HEK293 (cell line): ENCODE results near the gene TRIM50.

Experiments
- CTCF ChIA-PET: fragments of 350-600 bp; formaldehyde crosslinking; extraction: SDS; loops from one replicate; lab custom pipeline; 2021; ENCODE audit warnings: antibody characterized with exemption; lab: Yijun Ruan, JAX
- POLR2A ChIA-PET: fragments of 300-600 bp; formaldehyde crosslinking; extraction: SDS; loops from one replicate; lab custom pipeline; 2020; ENCODE audit warnings: antibody characterized with exemption, inconsistent platforms; lab: Yijun Ruan, JAX
- H3K27ac ChIP-seq: fragments of 200-500 bp; sonication (Bioruptor generic); 2 replicates; pipeline ENCODE4 v1.5.1; 2014; ENCODE audit warnings: low read depth, low read length, control low read depth, inconsistent platforms; ENCODE audit errors: extremely low read depth
- H3K36me3 ChIP-seq, 2 experiments: fragments of 200-500 bp in 1 of 2; sonication (Bioruptor generic) in 1 of 2; 1 replicate in 1 of 2; 2 replicates in 1 of 2; pipeline ENCODE4 v1.5.1; 2014 to 2017; ENCODE audit warnings: inconsistent platforms in 2 of 2, low read length in 2 of 2; ENCODE audit not compliant: control insufficient read depth in 2 of 2, insufficient read depth in 1 of 2
- H3K4me1 ChIP-seq: fragments of 200-500 bp; sonication (Bioruptor generic); 2 replicates; pipeline ENCODE4 v1.5.1; 2014; ENCODE audit warnings: mild to moderate bottlenecking, low read length, inconsistent platforms; ENCODE audit not compliant: control insufficient read depth, insufficient read depth
- H3K4me3 ChIP-seq: 2 replicates; pipeline ENCODE4 v1.5.1; 2011; ENCODE audit warnings: low read depth, mild to moderate bottlenecking, control low read depth, low read length, moderate library complexity
- H3K9me3 ChIP-seq: fragments of 200-500 bp; sonication (Bioruptor generic); 2 replicates; pipeline ENCODE4 v1.5.1; 2014; ENCODE audit warnings: low read depth, low read length, inconsistent platforms; ENCODE audit not compliant: control insufficient read depth, insufficient read depth
- KLF1 ChIP-seq: fragments of 450-650 bp; formaldehyde crosslinking; IDR thresholded peaks from 2 replicates; pipeline ENCODE4 v1.5.1; 2016; ENCODE audit warnings: missing biosample characterization, missing genetic modification characterization
- KLF16 ChIP-seq: fragments of 450-650 bp; formaldehyde crosslinking; IDR thresholded peaks from 2 replicates; pipeline ENCODE4 v1.5.1; 2017; ENCODE audit warnings: missing biosample characterization, missing genetic modification characterization
- SCRT2 ChIP-seq: fragments of 450-650 bp; formaldehyde crosslinking; IDR thresholded peaks from 2 replicates; pipeline ENCODE4 v1.5.1; 2016; ENCODE audit warnings: missing biosample characterization, missing genetic modification characterization
- ZBTB17 ChIP-seq: fragments of 450-650 bp; formaldehyde crosslinking; IDR thresholded peaks from 2 replicates; pipeline ENCODE4 v1.5.1; 2016; ENCODE audit warnings: missing biosample characterization, missing genetic modification characterization
- ZIC2 ChIP-seq: fragments of 450-650 bp; formaldehyde crosslinking; IDR thresholded peaks from 2 replicates; pipeline ENCODE4 v1.5.1; 2016; ENCODE audit warnings: missing biosample characterization, missing genetic modification characterization
- ZNF146 ChIP-seq: fragments of 450-650 bp; formaldehyde crosslinking; IDR thresholded peaks from 2 replicates; pipeline ENCODE4 v1.5.1; 2016; ENCODE audit warnings: missing biosample characterization, missing genetic modification characterization
- ZNF155 ChIP-seq: fragments of 450-650 bp; formaldehyde crosslinking; IDR thresholded peaks from 2 replicates; pipeline ENCODE4 v1.5.1; 2016; ENCODE audit warnings: missing biosample characterization, missing genetic modification characterization
- ZNF184 ChIP-seq: fragments of 450-650 bp; IDR thresholded peaks from 2 replicates; pipeline ENCODE4 v1.5.1; 2018; ENCODE audit warnings: missing biosample characterization, mild to moderate bottlenecking, missing genetic modification characterization
- ZNF239 ChIP-seq: fragments of 450-650 bp; formaldehyde crosslinking; IDR thresholded peaks from 2 replicates; pipeline ENCODE4 v1.5.1; 2016; ENCODE audit warnings: missing biosample characterization, missing genetic modification characterization
- ZNF24 ChIP-seq: fragments of 450-650 bp; formaldehyde crosslinking; IDR thresholded peaks from 2 replicates; pipeline ENCODE4 v1.5.1; 2016; ENCODE audit warnings: missing biosample characterization, missing genetic modification characterization
- ZNF274 ChIP-seq, 2 experiments: fragments of 200-500 bp in 1 of 2; fragments of 450-650 bp in 1 of 2; sonication (Bioruptor generic) in 1 of 2; formaldehyde crosslinking in 1 of 2; IDR thresholded peaks; 2 replicates each; pipeline versions ENCODE4 v1.5.1 to v1.6.1; 2014 to 2016; ENCODE audit warnings: borderline replicate concordance in 1 of 2, inconsistent platforms in 1 of 2, low read length in 1 of 2, missing biosample characterization in 1 of 2, missing genetic modification characterization in 1 of 2
- ZNF311 ChIP-seq: fragments of 450-650 bp; formaldehyde crosslinking; IDR thresholded peaks from 2 replicates; pipeline ENCODE4 v1.5.1; 2017; ENCODE audit warnings: missing biosample characterization, missing genetic modification characterization, borderline replicate concordance
- ZNF335 ChIP-seq: fragments of 450-650 bp; formaldehyde crosslinking; conservative IDR thresholded peaks from 2 replicates; pipeline ENCODE4 v1.5.1; 2016; ENCODE audit warnings: missing biosample characterization, missing genetic modification characterization
- ZNF571 ChIP-seq: fragments of 450-650 bp; formaldehyde crosslinking; IDR thresholded peaks from 2 replicates; pipeline ENCODE4 v1.5.0; 2017; ENCODE audit warnings: missing biosample characterization, missing genetic modification characterization
- ZNF621 ChIP-seq: fragments of 450-650 bp; formaldehyde crosslinking; IDR thresholded peaks from 2 replicates; pipeline ENCODE4 v1.5.1; 2017; ENCODE audit warnings: missing biosample characterization, missing genetic modification characterization
- ZNF654 ChIP-seq: fragments of 450-650 bp; formaldehyde crosslinking; IDR thresholded peaks from 2 replicates; pipeline ENCODE4 v1.5.1; 2016; ENCODE audit warnings: low read depth, missing biosample characterization, missing genetic modification characterization
- ZSCAN4 ChIP-seq: fragments of 450-650 bp; formaldehyde crosslinking; IDR thresholded peaks from 2 replicates; pipeline ENCODE4 v1.5.1; 2017; ENCODE audit warnings: missing biosample characterization, missing genetic modification characterization
- TF ChIP-seq, protein P1 (sequence below): fragments of 450-650 bp; formaldehyde crosslinking; IDR thresholded peaks from 2 replicates; pipeline ENCODE4 v1.5.1; 2017; ENCODE audit warnings: missing biosample characterization, missing genetic modification characterization
- TF ChIP-seq, protein P2 (sequence below): fragments of 450-650 bp; formaldehyde crosslinking; IDR thresholded peaks from 2 replicates; pipeline ENCODE4 v1.5.1; 2016; ENCODE audit warnings: missing biosample characterization, missing genetic modification characterization
- TF ChIP-seq, protein P3 (sequence below): fragments of 450-650 bp; formaldehyde crosslinking; IDR thresholded peaks from 2 replicates; pipeline ENCODE4 v1.5.1; 2016; ENCODE audit warnings: missing biosample characterization, missing genetic modification characterization

TRIM50 gene

DNA sequence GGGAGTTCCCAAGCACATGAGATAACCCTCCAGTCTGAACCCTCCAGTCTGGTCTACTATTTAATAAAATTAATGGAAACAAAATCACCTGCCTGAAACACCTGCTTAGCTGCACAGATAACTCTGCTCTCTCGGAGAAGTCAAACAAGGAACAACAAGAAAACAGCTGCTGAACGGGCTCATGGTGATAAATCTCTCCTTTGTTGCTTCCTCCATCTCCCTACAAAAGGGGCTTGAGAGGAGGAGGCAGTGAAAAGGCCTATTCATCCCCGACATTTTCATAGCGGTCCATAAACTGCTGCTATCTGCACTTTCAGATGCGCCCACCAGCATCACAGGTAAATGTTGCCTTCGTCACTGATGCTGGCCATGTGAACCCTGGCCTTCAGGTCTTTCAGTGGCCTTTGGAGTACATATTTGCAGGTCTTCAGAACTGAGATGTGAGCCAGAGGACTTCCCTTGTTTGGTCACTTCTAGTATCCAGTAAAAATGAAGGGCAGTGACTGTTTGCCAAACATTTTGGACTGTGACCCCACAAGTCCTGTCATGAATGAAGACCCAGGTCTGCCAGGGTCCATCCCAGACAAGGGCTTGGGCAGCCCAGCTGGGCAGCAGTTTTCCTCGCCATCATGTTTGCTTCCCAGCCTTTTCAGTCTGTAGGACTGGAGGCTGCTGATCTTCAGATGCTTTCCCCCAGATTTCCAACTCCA, 15.9 kb upstream of the TRIM50 start:
- Histone ChIP-seq H3K4me3 (no peak overlapping the region), H3K27ac (no peak overlapping the region), H3K36me3 (no peaks in the 10 kb centered on the region)
- TF ChIP-seq, protein P1, sequence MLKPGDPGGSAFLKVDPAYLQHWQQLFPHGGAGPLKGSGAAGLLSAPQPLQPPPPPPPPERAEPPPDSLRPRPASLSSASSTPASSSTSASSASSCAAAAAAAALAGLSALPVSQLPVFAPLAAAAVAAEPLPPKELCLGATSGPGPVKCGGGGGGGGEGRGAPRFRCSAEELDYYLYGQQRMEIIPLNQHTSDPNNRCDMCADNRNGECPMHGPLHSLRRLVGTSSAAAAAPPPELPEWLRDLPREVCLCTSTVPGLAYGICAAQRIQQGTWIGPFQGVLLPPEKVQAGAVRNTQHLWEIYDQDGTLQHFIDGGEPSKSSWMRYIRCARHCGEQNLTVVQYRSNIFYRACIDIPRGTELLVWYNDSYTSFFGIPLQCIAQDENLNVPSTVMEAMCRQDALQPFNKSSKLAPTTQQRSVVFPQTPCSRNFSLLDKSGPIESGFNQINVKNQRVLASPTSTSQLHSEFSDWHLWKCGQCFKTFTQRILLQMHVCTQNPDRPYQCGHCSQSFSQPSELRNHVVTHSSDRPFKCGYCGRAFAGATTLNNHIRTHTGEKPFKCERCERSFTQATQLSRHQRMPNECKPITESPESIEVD, result no peak
- no peak for TF ChIP-seq ZBTB17
- no peak for TF ChIP-seq ZNF239 (tag by site-specific recombination)
- TF ChIP-seq ZNF155, result no peak
- no peak for TF ChIP-seq ZNF311 (tag by site-specific recombination)
- no peak for TF ChIP-seq ZNF621 (tag by site-specific recombination)
- TF ChIP-seq ZNF274 (IDR thresholded peaks at IDR 0.05; ENCODE audit: low read length), result no peak
- TF ChIP-seq ZNF274 (tag by site-specific recombination; IDR thresholded peaks at IDR 0.05; ENCODE audit: borderline replicate concordance), result no peak
- no peak for TF ChIP-seq ZNF24
- no peak for TF ChIP-seq ZNF335 (tag by site-specific recombination)
- TF ChIP-seq ZSCAN4 (tag by site-specific recombination), result no peak
- no peak for TF ChIP-seq ZNF184 (tag by site-specific recombination)
- no peak for TF ChIP-seq ZNF571 (tag by site-specific recombination)
- TF ChIP-seq, protein P2, sequence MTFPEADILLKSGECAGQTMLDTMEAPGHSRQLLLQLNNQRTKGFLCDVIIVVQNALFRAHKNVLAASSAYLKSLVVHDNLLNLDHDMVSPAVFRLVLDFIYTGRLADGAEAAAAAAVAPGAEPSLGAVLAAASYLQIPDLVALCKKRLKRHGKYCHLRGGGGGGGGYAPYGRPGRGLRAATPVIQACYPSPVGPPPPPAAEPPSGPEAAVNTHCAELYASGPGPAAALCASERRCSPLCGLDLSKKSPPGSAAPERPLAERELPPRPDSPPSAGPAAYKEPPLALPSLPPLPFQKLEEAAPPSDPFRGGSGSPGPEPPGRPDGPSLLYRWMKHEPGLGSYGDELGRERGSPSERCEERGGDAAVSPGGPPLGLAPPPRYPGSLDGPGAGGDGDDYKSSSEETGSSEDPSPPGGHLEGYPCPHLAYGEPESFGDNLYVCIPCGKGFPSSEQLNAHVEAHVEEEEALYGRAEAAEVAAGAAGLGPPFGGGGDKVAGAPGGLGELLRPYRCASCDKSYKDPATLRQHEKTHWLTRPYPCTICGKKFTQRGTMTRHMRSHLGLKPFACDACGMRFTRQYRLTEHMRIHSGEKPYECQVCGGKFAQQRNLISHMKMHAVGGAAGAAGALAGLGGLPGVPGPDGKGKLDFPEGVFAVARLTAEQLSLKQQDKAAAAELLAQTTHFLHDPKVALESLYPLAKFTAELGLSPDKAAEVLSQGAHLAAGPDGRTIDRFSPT (tag by site-specific recombination), result no peak
- no peak for TF ChIP-seq KLF1 (tag by site-specific recombination)
- TF ChIP-seq ZIC2 (tag by site-specific recombination), result no peak
- no peak for TF ChIP-seq ZNF146 (tag by site-specific recombination)
- TF ChIP-seq, all 188 proteins: peak for 0
- no peaks in the 10 kb centered on the region for H3K4me1 ChIP-seq
- POLR2A ChIA-PET, result no interaction called here
- no peaks in the 10 kb centered on the region for H3K9me3 ChIP-seq
- CTCF ChIA-PET, result interaction anchor here (0.5 to 1.4 kb wide), 3 partner anchors 9 to 392 kb away, joined by 4 read pairs; no protein-coding TSS in a partner anchor

GRCh38 chr7:73342645-73343044, 14.8 kb upstream of the TRIM50 start:
- TF ChIP-seq SCRT2 (tag by site-specific recombination), result peak; percentile 42; the same call in 1 of the 2 replicates
- peak; percentile 38 for TF ChIP-seq ZNF654
- TF ChIP-seq KLF16 (tag by site-specific recombination), result no peak
- TF ChIP-seq, protein P3, sequence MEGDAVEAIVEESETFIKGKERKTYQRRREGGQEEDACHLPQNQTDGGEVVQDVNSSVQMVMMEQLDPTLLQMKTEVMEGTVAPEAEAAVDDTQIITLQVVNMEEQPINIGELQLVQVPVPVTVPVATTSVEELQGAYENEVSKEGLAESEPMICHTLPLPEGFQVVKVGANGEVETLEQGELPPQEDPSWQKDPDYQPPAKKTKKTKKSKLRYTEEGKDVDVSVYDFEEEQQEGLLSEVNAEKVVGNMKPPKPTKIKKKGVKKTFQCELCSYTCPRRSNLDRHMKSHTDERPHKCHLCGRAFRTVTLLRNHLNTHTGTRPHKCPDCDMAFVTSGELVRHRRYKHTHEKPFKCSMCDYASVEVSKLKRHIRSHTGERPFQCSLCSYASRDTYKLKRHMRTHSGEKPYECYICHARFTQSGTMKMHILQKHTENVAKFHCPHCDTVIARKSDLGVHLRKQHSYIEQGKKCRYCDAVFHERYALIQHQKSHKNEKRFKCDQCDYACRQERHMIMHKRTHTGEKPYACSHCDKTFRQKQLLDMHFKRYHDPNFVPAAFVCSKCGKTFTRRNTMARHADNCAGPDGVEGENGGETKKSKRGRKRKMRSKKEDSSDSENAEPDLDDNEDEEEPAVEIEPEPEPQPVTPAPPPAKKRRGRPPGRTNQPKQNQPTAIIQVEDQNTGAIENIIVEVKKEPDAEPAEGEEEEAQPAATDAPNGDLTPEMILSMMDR (tag by site-specific recombination), result 0 out of 2 replicates have a peak, but pooled peaks have one; percentile 23
- POLR2A ChIA-PET, result no interaction called here
- Histone ChIP-seq H3K4me3 (no peak overlapping the region), H3K9me3 (no peaks in the 10 kb centered on the region), H3K27ac (no peak overlapping the region), H3K4me1 (no peaks in the 10 kb centered on the region), H3K36me3 (no peaks in the 10 kb centered on the region)
- CTCF ChIA-PET, result interaction anchor here (0.6 to 3.1 kb wide), 11 partner anchors 10 to 585 kb away, joined by 3 to 19 read pairs (median 4); no protein-coding TSS in a partner anchor
